GM18861 (cell line): ENCODE measurements around the gene ADAMTS12.
A peak's percentile ranks its signal among the peaks of the same experiment; 100 is the strongest.

ENCODE experiments used
- ATAC-seq: cut with Tn5 transposase; IDR thresholded peaks from one replicate; pipeline ENCODE4 v1.9.1; 2021; ENCODE audit not compliant: unreplicated experiment

The ADAMTS12 gene

DNA sequence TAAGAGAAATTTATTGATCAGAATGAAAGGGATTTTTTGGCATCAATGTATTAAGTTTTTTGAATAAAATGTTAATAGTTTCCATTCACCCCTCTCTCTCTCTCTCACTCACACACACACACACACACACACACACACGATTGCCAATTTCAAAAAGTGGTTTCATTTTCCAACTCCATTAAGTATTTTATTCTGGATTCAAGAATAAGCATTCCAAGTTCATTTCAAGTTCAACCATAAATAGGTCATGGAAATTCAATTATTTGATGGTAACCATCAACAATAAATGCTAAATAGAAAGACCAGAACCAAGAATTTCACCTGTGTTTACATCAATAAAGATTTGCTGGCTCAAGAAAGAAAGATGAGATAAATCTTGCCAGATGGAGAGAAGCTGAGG is 171.6 kb downstream of the ADAMTS12 start:
- no peak for ATAC-seq

- no peak for ATAC-seq
Observed at GRCh38 chr5:33719769-33720168, 172.0 kb downstream of the ADAMTS12 start.

GRCh38 chr5:33715661-33716060 is 176.1 kb downstream of the ADAMTS12 start:
- ATAC-seq = no peak

- ATAC-seq = peak; percentile 66
Observed at GRCh38 chr5:33713136-33713765, 178.5 kb downstream of the ADAMTS12 start.

DNA sequence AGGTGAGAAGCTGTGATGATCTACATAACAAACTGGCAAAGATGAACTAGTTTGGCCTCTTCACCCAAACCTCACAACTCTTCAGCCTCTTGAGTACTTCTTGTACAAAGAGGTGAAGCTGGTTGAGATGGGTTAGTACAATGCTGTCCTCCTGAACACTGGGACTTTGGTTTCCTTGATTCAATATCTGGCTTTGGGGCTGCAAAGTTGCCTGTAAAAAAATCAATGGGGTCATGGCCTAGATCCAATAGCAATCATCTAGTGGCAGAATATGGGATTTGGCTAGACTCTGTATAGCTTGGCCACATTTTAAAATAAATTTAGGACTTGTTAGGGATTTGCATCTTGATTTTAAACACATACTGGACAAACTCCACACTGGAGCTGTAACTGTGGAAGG is 179.1 kb downstream of the ADAMTS12 start:
- no peak for ATAC-seq

GRCh38 chr5:33711094-33711679 is 180.6 kb downstream of the ADAMTS12 start:
- ATAC-seq = no peak

DNA sequence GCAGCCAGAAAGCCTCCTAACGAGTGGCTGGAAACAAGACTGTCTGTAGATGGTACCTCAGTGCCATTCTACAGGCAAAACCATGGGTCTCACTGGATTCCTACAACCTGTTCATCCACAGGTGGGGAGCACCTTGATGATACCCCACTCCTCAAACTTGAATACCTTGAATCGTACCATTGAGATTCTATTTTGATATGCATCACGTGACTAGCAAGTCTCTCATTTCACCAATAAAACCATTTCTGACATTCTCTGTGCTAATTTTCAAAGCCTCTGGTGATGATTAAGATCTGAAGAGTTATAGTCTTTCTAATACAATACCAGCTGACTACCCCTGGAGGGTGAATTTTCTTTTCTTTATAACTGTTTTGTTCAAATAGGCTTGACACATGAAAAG is 188.9 kb downstream of the ADAMTS12 start:
- no peak for ATAC-seq

DNA sequence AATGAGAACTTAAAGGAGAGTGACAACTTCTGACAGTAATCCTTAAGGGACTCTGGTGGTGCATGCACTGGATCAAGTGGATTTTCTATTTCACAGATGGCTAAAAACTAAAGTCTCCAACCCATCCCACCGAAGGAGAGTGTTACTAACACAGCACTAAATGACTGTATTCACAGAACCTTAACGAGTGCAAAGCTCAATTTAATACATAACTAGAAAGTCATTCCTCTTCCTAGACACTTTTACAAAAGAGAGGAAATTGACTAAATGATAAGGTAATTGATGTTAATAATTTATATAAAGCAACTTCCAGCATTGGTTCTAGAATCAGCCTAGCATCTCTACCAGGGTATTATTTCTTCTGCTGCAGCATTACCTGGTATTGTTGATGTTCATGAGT is 189.8 kb downstream of the ADAMTS12 start:
- ATAC-seq = no peak

DNA sequence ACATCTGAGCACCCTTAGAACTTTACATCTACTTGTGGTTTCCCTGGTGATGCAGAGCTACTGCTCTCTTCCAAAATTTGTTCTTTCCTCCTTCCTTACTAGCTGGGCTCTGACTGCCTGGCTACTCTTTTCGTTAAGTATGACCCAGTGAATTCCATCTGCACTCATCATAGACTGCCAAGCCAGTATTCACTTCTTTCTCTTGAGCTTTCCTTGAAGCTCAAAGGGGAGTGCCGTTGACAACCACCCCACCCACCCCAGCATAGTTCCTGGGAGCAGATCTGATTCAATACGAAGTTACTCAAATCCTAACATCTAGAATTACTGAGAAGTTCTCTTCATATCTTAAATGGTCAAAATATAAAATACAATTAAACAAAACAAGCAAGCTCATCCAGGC is 190.5 kb downstream of the ADAMTS12 start:
- no peak for ATAC-seq

- no peak for ATAC-seq
Observed at GRCh38 chr5:33696411-33696810, 195.4 kb downstream of the ADAMTS12 start.

GRCh38 chr5:33692980-33693379 is 198.8 kb downstream of the ADAMTS12 start:
- ATAC-seq = no peak

DNA sequence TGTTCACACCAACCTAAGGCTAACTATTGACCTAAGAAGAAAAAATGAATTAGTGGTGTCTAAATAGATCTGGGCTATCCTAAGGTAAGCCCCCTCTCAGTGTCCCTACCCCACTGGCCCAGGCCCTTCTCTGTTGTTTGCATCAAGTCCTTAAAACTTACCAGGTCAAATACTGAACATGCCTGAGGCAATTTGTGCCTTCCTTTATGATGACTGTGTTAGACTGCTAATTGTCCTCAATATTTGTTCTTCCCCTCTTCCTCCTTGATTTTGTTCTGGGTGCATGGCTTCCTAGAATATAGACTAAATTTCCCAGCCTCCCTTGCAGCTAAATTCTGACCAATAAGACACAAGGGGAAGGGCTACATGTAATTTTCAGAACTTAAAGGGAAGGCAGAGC is 199.9 kb downstream of the ADAMTS12 start:
- ATAC-seq = no peak

- no peak for ATAC-seq
Observed at GRCh38 chr5:33690374-33691135, 201.2 kb downstream of the ADAMTS12 start.

GRCh38 chr5:33688526-33688925 is 203.3 kb downstream of the ADAMTS12 start:
- ATAC-seq = no peak

DNA sequence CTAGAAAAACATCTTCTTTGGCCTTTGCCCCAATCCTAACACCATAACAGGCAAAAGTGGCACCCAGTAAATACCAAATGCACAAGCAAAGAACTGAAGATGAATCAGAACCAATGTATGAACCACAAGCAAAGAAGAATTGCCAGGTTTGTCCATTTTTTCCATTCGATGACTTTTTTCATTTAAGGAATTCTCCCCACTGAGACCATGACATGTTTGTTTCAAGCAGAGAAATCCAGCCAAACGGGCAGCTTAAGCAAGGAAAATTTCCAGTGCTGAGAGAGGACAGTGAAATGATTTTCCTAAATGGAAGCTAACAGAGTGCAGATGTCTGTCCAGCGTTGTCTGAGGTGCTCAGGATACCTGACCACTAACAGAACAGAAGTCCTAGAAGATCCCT is 203.7 kb downstream of the ADAMTS12 start:
- ATAC-seq = no peak

DNA sequence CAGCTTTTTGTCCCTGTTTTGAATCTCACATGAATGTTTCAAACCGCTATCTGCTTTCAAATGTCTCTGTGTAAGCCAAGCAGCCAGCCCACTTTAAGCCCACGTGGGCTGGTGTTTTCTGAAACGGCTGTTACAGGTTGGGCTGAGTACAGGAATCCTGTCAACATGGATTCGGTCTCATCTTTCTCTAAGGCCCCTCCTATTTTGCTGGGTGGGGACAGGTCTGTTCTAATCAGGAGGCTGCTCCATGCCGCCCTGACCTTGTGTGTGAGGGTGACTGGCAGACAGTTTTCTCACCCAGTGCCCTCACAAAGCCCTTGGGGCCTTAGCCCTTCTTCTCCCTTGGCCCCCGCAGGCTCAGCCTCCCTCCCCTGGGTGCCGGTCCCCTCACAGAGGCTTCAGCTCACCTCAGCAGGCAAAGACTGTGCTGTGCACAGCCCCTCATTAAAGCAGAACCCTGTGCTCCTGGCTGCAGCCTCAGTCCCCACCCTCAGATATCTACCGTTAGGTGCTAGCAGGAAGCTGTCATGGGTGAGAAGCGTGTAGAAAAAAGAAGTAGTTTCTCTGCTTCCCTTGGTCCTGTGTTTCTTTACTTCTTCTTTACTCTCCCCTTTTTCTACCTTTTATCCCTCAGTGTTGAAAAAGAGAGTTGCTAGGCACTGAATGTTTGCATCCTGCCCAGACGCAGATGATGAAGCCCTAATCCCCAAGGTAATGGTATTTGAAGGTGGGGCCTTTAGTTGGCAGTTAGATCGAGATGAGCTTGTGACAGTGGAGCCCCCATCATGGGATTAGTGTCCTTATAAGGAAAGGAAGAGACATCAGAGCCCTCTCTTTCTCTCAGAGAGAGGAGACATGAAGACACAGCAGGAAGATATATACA is 205.7 kb downstream of the ADAMTS12 start:
- no peak for ATAC-seq

GRCh38 chr5:33684496-33685159 is 207.2 kb downstream of the ADAMTS12 start:
- no peak for ATAC-seq

DNA sequence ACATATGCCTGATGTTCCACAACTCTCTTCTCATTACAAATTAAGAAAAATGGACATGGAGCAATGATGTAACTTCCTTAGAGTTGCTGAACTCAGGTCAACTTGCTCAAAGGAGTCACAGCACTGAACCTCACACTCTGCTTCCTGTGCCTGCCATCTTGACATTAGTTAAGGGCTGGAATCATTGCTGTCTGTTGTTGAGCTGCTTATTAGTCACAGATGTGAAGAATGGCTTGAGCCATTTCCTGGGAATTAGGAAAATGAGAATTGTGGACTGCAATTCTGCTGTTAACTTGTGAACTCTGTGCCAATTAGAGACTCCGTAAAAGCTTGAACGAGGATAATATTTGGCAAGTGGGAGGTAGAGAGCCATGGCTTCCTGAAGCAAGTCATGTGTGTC is 212.0 kb downstream of the ADAMTS12 start:
- no peak for ATAC-seq

DNA sequence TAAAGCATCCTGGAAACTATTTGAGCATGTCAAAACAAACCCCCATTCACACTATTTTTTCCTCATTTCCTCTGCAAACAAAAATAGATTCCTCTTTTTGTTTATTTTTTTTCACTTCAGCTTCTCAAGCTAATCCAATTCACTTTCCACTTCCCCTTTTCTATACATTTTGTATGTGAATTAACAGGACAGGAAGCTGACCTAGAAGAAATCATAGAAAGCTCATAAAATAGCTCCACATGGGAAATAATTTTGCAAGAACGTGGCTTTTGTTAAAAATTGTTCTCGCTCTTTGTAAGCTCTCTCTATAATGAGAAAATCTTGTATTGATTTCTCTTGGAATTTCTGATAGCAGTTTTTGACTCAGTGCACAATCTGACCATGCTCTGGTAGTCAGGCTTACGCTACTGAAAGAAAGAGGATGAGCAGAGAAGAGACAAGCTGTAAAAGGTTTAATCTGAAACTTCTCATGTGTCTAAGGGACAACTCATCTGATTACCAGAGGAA is 215.8 kb downstream of the ADAMTS12 start:
- ATAC-seq = peak; percentile 70

- ATAC-seq = no peak
Observed at GRCh38 chr5:33671700-33672291, 220.0 kb downstream of the ADAMTS12 start.
